ENCODE data around the gene DYNLT1. TPM values are rescaled to one million over a fixed set of nuclear protein-coding genes. Genes with fewer than 3 reads are reported as not detected.

Gene DYNLT1
- total and polyA plus RNA-seq, 2 experiments from 2014 or later = 60.9 to 241 TPM

- H3K4me2 ChIP-seq = no peak overlapping the region
- H3K4me3 ChIP-seq = no peak overlapping the region
- H2AFZ ChIP-seq = no peak overlapping the region
- ATAC-seq = no peak
- Mint-ChIP-seq H3K27ac (no peak overlapping the region), H3K36me3 (ENCODE audit: low read depth) (peaks cover 49% of the 10 kb centered on the region), H3K27me3 (ENCODE audit: insufficient read depth, low read depth, poor library complexity) (peaks cover 12% of the 10 kb centered on the region), H3K4me1 (peaks cover under 1% of the 10 kb centered on the region; the same call in 2 of the 3 replicates), H3K9me3 (no peaks in the 10 kb centered on the region), H3K4me3 (no peak overlapping the region)
- H3K36me3 ChIP-seq (ENCODE audit: insufficient read depth) = peaks cover 3% of the 10 kb centered on the region
- H3K27me3 ChIP-seq (ENCODE audit: insufficient read depth) = no peaks in the 10 kb centered on the region
- no peaks in the 10 kb centered on the region for H3K9me2 ChIP-seq (ENCODE audit: insufficient read depth)
- H3F3A ChIP-seq (replicated peaks; ENCODE audit: low read depth) = no peaks in the 10 kb centered on the region
- H3K4me1 ChIP-seq (ENCODE audit: insufficient read depth) = no peaks in the 10 kb centered on the region
- peaks cover 7% of the 10 kb centered on the region for H3K79me2 ChIP-seq (replicated peaks; ENCODE audit: insufficient read depth)
- H3K27ac ChIP-seq (ENCODE audit: low read depth) = peak overlapping the region; percentile 51; the same call in 1 of the 2 replicates
- peaks cover 13% of the 10 kb centered on the region for H4K20me1 ChIP-seq (replicated peaks; ENCODE audit: insufficient read depth)
- DNase-seq (ENCODE audit: low spot score) = no peak
- TF ChIP-seq STAT1 (IDR thresholded peaks at IDR 0.05; ENCODE audit: unreplicated experiment) (no peak), EZH2phosphoT487 (IDR thresholded peaks at IDR 0.05; ENCODE audit: unreplicated experiment) (no peak), REST (IDR thresholded peaks at IDR 0.05; ENCODE audit: unreplicated experiment) (no peak), ZNF331 (CRISPR knock-in tag; IDR thresholded peaks at IDR 0.05; ENCODE audit: low read depth) (no peak), CREB1 (CRISPR knock-in tag; IDR thresholded peaks at IDR 0.05; ENCODE audit: low read depth) (no peak), NANOG (IDR thresholded peaks at IDR 0.05; ENCODE audit: borderline replicate concordance) (no peak), JUNB (IDR thresholded peaks at IDR 0.05; ENCODE audit: unreplicated experiment) (no peak), EZH2 (IDR thresholded peaks at IDR 0.05; ENCODE audit: low read depth, unreplicated experiment) (no peak), ZNF114 (CRISPR knock-in tag; IDR thresholded peaks at IDR 0.05) (no peak), POLR2AphosphoS5 (IDR thresholded peaks at IDR 0.05; ENCODE audit: low read depth) (no peak)
- TF ChIP-seq, protein P1, sequence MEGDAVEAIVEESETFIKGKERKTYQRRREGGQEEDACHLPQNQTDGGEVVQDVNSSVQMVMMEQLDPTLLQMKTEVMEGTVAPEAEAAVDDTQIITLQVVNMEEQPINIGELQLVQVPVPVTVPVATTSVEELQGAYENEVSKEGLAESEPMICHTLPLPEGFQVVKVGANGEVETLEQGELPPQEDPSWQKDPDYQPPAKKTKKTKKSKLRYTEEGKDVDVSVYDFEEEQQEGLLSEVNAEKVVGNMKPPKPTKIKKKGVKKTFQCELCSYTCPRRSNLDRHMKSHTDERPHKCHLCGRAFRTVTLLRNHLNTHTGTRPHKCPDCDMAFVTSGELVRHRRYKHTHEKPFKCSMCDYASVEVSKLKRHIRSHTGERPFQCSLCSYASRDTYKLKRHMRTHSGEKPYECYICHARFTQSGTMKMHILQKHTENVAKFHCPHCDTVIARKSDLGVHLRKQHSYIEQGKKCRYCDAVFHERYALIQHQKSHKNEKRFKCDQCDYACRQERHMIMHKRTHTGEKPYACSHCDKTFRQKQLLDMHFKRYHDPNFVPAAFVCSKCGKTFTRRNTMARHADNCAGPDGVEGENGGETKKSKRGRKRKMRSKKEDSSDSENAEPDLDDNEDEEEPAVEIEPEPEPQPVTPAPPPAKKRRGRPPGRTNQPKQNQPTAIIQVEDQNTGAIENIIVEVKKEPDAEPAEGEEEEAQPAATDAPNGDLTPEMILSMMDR (conservative IDR thresholded peaks at IDR 0.05; ENCODE audit: low read depth in 2 of 2) = no peak
- TF ChIP-seq, protein P2, sequence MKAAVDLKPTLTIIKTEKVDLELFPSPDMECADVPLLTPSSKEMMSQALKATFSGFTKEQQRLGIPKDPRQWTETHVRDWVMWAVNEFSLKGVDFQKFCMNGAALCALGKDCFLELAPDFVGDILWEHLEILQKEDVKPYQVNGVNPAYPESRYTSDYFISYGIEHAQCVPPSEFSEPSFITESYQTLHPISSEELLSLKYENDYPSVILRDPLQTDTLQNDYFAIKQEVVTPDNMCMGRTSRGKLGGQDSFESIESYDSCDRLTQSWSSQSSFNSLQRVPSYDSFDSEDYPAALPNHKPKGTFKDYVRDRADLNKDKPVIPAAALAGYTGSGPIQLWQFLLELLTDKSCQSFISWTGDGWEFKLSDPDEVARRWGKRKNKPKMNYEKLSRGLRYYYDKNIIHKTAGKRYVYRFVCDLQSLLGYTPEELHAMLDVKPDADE (IDR thresholded peaks at IDR 0.05) = no peak
- TF ChIP-seq, protein P3, sequence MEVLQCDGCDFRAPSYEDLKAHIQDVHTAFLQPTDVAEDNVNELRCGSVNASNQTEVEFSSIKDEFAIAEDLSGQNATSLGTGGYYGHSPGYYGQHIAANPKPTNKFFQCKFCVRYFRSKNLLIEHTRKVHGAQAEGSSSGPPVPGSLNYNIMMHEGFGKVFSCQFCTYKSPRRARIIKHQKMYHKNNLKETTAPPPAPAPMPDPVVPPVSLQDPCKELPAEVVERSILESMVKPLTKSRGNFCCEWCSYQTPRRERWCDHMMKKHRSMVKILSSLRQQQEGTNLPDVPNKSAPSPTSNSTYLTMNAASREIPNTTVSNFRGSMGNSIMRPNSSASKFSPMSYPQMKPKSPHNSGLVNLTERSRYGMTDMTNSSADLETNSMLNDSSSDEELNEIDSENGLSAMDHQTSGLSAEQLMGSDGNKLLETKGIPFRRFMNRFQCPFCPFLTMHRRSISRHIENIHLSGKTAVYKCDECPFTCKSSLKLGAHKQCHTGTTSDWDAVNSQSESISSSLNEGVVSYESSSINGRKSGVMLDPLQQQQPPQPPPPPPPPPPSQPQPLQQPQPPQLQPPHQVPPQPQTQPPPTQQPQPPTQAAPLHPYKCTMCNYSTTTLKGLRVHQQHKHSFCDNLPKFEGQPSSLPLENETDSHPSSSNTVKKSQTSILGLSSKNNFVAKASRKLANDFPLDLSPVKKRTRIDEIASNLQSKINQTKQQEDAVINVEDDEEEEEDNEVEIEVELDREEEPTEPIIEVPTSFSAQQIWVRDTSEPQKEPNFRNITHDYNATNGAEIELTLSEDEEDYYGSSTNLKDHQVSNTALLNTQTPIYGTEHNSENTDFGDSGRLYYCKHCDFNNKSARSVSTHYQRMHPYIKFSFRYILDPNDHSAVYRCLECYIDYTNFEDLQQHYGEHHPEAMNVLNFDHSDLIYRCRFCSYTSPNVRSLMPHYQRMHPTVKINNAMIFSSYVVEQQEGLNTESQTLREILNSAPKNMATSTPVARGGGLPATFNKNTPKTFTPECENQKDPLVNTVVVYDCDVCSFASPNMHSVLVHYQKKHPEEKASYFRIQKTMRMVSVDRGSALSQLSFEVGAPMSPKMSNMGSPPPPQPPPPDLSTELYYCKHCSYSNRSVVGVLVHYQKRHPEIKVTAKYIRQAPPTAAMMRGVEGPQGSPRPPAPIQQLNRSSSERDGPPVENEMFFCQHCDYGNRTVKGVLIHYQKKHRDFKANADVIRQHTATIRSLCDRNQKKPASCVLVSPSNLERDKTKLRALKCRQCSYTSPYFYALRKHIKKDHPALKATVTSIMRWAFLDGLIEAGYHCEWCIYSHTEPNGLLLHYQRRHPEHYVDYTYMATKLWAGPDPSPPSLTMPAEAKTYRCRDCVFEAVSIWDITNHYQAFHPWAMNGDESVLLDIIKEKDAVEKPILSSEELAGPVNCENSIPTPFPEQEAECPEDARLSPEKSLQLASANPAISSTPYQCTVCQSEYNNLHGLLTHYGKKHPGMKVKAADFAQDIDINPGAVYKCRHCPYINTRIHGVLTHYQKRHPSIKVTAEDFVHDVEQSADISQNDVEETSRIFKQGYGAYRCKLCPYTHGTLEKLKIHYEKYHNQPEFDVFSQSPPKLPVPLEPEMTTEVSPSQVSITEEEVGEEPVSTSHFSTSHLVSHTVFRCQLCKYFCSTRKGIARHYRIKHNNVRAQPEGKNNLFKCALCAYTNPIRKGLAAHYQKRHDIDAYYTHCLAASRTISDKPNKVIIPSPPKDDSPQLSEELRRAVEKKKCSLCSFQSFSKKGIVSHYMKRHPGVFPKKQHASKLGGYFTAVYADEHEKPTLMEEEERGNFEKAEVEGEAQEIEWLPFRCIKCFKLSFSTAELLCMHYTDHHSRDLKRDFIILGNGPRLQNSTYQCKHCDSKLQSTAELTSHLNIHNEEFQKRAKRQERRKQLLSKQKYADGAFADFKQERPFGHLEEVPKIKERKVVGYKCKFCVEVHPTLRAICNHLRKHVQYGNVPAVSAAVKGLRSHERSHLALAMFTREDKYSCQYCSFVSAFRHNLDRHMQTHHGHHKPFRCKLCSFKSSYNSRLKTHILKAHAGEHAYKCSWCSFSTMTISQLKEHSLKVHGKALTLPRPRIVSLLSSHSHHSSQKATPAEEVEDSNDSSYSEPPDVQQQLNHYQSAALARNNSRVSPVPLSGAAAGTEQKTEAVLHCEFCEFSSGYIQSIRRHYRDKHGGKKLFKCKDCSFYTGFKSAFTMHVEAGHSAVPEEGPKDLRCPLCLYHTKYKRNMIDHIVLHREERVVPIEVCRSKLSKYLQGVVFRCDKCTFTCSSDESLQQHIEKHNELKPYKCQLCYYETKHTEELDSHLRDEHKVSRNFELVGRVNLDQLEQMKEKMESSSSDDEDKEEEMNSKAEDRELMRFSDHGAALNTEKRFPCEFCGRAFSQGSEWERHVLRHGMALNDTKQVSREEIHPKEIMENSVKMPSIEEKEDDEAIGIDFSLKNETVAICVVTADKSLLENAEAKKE (CRISPR knock-in tag; IDR thresholded peaks at IDR 0.05) = no peak
These were observed 9.7 kb downstream of the DYNLT1 start for GRCh38 chr6:158634695-158635426.

Measured in GM23338 (cell line).